ENCODE measurements around the gene MMP24.

The MMP24 gene

DNA sequence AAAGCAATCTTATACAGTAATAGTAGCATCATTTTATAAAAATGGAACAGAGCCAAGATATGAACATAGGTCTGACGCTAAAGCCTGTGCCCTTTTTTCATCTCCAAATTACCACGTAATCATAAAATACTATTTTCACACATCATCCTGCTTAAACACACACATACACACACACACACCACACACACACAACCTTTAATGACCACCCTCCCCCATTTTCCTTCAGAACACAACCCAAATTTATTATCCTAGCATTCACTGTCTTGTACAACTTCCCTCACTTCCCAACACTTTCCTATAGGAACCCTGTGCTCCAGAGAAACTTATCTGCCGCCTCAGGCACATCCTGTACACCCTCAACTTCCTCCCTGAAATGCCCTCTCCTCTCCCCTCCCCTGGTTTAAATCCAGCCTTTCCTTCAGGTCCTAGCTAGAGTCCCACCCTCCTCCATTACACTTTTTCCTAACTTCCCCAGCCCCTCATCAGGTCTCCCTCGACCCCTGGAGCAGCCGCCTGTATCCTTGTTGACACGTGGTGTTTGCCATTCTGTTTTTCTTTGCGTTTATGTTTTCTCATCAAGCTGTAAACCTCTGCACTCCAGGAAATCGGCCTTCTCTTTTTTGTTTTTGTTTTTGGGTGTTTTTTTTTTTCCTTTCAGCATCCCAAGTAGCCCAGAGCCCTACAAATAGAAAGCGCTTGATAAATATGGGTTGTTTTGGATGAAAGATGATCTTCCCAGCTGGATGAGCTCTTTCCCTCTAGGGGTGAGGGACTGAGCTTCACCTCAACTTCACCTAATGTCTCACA is 968 bp upstream of the MMP24 start:
- DNase-seq (ENCODE audit: low spot score): no peak
- TF ChIP-seq, protein P1, sequence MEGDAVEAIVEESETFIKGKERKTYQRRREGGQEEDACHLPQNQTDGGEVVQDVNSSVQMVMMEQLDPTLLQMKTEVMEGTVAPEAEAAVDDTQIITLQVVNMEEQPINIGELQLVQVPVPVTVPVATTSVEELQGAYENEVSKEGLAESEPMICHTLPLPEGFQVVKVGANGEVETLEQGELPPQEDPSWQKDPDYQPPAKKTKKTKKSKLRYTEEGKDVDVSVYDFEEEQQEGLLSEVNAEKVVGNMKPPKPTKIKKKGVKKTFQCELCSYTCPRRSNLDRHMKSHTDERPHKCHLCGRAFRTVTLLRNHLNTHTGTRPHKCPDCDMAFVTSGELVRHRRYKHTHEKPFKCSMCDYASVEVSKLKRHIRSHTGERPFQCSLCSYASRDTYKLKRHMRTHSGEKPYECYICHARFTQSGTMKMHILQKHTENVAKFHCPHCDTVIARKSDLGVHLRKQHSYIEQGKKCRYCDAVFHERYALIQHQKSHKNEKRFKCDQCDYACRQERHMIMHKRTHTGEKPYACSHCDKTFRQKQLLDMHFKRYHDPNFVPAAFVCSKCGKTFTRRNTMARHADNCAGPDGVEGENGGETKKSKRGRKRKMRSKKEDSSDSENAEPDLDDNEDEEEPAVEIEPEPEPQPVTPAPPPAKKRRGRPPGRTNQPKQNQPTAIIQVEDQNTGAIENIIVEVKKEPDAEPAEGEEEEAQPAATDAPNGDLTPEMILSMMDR (IDR thresholded peaks at IDR 0.05): no peak
- Histone ChIP-seq H3K4me3 (no peak overlapping the region), H3K27ac (no peak overlapping the region)

GRCh38 chr20:35226884-35227681 is 593 bp downstream of the MMP24 start:
- no peak for DNase-seq (ENCODE audit: low spot score)
- H3K4me3 ChIP-seq: peak overlapping the region; percentile 74
- TF ChIP-seq, protein P1 (IDR thresholded peaks at IDR 0.05): no peak
- no peak overlapping the region for H3K27ac ChIP-seq

- H3K4me3 ChIP-seq: no peak overlapping the region
- no peak overlapping the region for H3K27ac ChIP-seq
- no peak for DNase-seq (ENCODE audit: low spot score)
- TF ChIP-seq, protein P1 (IDR thresholded peaks at IDR 0.05): no peak
Observed at GRCh38 chr20:35232575-35232974, 6.1 kb downstream of the MMP24 start.

DNA sequence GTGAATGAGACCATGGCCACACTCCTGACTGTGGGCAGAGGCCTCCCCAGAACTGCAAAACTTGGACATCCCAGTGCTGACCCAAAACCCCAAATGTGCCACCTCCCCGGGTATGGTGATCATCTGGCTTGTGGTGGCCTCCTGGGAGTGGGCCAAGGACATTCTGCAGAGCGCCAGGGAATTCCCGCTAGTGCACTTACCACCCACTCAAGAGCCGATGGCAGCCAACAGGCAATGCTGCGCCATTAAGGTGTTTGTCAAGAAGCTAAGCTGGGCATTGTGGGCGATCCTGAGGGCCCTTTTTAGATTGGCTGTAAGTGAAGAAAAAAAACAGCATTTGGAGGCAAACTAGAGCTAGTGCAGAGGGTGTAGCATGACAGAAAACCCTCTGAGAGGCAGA is 9.4 kb downstream of the MMP24 start:
- no peak for DNase-seq (ENCODE audit: low spot score)
- Histone ChIP-seq H3K27ac (no peak overlapping the region), H3K4me3 (no peak overlapping the region)
- TF ChIP-seq, protein P1 (IDR thresholded peaks at IDR 0.05): no peak

DNA sequence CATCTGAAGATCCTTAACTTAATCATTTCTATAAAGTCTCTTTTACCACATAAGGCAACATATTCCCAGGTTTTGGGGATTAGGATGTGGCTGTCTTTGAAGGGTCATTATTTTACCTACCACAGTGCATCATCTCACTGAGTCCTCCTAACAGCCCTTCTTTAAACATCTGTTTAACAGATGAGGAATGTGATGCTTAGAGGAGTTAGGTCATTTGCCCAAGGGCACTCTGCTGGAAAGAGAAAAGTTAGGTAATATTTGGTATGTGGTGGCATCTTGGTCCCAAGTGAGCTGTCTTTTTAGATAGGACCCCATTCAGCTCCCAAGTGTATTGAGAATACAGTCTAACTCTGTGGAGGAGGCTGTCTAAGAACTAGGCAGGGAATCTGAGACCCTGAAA is 11.0 kb downstream of the MMP24 start:
- H3K4me3 ChIP-seq: no peak overlapping the region
- no peak for DNase-seq (ENCODE audit: low spot score)
- H3K27ac ChIP-seq: no peak overlapping the region
- TF ChIP-seq, protein P1 (IDR thresholded peaks at IDR 0.05): no peak

DNA sequence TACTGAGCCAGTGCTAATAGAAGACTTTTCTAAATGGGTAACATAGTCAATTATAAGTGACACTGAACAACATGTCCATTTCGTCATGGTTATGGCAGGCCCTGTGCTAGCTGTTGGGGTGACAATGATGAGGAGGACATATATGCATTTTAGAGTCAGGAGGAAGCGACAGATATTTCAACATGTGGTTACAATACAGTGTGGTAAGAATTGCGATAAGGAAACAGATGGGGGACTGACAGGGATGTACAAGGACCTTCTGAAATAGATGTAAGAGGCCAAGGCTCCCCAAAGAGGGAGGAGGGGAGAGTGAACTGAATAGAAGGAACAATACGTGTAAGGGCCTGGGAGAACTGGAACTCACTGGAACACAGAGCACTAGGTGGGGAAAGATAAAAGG is 11.7 kb downstream of the MMP24 start:
- H3K4me3 ChIP-seq: no peak overlapping the region
- DNase-seq (ENCODE audit: low spot score): no peak
- TF ChIP-seq, protein P1 (IDR thresholded peaks at IDR 0.05): no peak
- no peak overlapping the region for H3K27ac ChIP-seq
